Measurements from ENCODE around the gene RASA3.
"Not testable (repeated sequence)": the region's sequence is repeated elsewhere in the genome, so short reads cannot be mapped to it uniquely, and the experiment has no call there.

The RASA3 gene

DNA sequence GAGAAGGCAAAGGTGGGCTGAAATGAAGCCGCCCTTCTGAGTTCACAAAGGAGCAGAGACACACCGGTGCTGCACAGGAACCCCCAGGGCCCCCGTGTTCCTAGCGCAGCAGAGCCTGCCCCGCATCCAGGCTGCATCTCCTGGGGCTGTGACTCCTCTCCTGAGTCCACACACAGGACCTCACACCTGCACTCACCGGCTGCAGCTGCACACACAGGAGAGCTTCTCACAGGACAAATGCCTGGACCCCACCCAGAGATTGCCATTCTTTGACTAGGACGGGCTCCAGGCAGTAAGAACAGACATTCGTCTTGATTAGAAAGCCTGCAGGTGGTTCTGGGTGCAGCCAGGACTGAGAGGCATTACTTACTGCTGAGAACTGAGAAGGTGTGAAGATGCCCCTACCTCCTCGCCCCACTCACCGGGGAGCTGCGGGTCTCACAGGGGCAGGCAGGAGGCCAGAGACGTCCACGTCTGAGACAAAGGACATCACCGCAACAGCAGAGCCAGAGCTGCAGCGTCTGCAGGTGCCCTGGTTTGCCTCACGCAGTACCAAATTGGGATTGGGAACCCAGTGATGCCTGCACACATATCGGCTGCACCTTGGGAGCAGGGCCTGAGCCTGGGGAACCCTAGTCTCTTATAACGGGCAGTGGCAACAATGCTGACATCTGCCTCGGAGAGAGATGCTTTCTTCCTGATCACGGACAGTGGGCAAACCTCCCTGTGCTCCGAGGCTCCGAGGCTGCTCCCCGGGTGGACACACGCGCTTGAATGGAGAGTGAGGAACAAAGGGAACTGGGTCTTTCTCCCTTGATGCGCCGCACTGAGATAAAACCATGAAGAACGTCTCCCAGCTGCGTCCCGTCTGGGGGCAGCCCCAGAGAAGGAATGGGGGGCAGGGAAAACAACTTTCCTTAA, 50.4 kb downstream of the RASA3 start:
- no peak for DNase-seq (ENCODE audit: low spot score)

DNA sequence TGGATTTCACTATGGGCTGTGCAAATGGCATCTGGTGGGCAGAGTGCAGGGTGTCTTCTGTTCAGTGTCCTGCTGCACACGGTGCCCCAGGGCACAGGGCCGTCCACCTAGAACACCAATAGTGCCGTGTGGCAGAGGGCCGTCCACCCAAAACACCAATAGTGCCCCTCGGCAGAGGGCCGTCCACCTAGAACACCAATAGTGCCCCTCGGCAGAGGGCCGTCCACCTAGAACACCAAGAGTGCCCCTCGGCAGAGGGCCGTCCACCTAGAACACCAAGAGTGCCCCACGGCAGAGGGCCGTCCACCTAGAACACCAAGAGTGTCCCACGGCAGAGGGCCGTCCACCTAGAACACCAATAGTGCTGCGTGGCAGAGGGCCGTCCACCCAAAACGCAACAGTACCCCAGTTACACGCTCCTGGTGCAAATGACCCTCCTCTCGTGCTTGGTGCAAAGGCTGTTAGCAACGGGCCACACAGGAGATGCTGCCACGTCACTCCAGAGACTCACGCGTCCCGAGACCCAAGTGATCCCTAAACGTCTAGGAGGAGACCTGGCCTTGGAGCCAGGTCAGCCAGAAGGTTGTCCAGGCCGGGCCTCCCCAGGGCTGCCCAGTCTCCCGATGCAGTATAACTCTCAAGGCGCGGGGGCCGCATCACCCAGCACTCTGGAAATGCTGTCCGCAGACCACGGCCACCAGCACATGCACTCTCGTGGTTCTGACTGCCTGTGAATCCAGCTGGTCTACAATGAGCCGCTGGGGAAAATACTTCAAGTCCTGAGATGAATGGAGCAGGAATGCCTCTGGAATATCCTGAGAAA, 51.5 kb downstream of the RASA3 start:
- no peak for DNase-seq (ENCODE audit: low spot score)

DNA sequence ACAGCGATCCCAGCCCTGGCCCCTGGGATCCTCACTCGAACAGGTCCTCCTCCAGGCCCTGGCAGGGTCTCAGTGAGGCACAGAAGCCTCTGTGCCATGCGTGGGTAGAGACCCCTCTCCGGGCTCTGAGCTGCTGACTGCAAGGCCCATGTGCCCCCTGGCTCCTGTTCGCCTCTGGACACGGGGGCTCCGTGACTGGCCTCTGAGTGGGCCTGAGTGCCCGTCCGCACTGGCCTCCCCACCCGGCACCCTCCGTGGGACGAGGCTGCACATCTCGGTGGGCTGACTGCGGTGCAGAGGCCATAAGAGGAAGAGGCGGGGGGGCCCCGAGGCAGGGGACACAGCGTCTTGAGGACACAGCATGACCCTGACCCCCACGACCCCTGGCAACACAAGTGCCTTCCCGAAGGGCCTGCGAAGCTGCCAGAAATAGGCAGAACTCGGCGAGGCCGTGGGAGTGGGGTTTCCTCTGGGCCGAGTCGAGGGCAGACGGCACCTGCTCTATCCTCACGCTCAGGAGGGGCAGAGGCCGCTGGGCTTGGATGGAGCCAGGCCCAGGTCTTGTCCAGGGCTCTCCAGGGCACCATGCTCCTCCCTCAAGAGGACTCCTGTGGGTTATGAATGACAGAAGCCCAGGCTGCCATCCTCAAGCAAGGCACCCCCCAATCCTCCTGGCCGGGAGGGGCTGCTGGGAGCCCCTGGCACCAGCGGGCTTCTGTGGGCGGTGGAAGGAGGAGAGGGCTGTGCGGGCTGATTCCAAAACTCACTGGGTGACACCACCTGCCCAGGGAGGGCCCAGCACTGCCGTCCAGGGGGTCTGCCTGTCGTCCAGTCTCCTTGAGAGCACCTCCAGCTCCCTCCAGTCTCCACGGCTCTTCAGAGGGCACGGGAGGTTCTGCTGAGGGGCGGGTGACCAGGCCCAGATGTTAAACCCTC, 52.6 kb downstream of the RASA3 start:
- DNase-seq (ENCODE audit: low spot score), result no peak

DNA sequence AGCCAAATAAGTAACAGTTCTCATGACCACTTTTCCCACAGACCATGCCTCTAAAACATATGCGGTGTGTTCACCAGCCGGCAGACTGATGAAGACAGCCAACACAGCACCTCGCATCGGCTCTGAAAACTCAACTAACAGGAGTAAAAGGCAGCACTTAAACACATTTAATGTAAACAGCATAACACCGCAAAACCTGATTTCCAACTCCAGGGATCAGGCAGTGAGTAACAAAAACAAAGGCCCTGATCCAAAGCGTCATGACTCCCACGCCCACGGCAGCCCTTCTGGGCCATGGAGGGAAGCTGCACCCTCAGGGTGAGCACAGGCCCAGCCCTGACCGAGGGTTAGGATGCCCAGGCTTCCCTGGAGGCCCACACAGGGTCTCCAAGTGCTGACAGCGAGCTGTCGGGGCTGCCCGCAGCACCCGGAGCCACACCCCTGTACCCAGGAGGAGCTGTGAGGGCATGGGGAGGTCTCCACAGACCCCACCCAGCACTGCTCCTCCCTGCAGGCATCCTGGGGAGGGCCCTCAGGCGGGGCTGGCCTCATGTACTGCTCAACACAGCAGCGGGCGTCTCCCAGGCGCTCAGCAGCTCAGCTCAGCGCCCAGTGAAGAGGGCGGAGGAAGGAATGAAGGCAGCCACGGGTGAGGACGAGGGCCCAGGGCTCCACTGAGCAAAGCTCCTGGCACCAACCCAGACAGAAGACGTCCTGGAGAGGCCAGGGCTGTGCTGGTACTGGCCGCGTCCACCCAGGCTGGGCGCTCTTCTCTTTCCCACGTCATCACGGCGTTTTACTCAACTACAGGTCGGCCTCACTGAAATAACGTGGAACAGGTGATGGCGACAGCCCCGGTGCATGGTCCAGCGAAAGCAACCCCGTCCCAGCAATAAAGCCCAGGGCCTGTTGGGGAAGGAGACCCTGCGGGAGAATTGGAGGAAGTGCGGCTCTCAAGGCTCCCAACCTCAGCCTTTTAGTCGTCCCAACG, 53.7 kb downstream of the RASA3 start:
- no peak for DNase-seq (ENCODE audit: low spot score)

DNA sequence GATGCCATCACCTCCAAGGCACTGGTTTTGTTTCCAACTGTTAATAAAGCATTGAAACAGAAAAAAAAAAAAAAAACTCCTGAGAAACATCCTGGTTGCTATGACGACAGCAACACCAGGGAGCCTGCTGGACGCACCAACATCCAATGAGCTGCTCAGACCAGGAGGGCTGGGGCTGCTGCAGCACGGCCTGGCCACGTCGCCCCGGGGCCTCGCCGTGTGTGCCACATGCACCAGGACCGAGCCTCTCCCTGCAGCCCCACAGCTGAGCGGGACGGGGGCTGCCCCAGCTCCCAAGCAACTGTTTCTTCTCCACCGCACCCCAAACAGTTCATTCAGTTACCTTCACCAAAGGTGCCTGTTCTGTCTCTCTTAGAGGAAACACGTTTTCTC, 54.5 kb downstream of the RASA3 start:
- DNase-seq (ENCODE audit: low spot score), result no peak

DNA sequence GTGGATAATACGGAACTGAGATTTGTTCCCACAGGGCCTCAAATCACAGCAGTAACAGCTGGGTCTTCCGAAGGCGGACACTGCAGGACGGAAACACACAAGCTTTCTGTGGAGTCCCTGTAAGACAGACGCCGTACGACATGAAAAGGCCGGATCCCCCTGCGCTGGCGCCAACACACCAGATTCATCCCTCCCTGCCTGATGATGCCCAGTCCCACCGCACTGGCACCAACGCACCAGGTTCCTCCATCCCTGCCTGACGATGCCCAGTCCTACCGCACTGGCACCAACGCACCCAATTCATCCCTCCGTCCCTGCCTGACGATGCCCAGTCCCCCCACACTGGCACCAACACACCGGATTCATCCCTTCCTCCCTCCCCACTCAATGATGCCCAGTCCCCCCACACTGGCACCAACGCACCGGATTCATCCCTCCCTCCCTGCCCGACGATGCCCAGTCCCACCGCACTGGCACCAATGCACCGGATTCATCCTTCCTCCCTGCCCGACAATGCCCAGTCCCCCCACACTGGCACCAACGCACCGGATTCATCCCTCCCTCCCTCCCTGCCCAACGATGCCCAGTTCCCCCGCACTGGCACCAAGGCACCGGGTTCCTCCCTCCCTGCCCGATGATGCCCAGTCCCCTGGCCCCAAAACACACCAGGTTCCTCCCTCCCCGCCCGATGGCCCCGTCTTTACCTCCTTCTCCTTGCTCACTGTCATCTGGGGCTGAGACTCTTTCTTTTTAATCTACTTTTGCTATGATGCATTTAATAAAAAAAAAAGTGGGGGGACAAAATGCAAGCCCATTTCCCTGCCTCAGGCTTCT, 55.1 kb downstream of the RASA3 start:
- DNase-seq (ENCODE audit: low spot score), result no peak

DNA sequence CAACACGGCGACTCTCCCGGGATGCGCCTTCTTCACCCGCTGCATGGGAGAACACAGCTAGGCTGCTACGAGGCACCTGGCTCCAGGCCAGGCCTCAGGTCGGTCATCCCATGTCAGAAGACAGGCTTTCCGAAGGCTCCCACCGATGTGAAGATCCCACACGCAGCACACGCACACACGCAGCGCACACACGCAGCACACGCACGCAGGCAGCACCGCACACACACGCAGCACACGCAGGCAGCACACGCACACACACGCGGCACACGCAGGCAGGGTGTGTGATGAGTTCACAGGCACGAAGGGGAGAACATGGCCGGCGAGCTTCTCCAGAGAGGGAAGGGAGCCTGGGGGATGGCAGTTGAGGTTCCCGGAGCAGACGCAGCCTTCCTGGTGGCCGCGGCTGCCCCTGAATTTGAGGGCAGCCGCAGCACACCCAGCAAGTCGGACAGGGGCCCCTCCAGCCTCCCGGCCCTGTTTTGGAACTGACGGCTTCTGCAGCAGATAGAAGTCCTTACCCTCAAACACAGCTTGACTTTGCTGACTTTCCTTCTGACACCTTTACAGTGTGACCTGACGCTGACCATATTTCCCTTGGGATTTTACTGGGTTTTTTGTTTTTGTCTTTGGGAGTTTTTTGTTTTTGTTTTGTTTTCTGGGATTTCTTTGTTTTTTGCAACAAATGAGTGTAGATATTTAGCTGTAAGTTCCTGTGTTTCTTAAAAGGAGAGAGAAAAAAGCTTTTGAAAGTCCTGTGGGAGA, 55.9 kb downstream of the RASA3 start:
- no peak for DNase-seq (ENCODE audit: low spot score)

DNA sequence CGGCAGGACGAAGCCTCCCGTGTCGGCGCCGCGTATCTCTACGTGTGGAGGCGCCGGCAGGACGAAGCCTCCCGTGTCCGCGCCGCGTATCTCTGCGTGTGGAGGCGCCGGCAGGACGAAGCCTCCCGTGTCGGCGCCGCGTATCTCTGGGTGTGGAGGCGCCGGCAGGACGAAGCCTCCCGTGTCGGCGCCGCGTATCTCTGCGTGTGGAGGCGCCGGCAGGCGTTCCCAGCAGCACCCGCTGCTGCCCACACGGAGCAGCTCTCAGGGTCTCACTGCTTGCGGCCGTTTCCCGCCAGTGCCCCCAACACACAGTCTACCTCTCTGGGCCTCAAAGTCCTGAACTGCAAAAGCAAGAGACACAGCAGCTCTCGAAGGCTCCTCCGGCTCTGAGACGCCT, 56.6 kb downstream of the RASA3 start:
- DNase-seq (ENCODE audit: low spot score), result not testable (repeated sequence)

DNA sequence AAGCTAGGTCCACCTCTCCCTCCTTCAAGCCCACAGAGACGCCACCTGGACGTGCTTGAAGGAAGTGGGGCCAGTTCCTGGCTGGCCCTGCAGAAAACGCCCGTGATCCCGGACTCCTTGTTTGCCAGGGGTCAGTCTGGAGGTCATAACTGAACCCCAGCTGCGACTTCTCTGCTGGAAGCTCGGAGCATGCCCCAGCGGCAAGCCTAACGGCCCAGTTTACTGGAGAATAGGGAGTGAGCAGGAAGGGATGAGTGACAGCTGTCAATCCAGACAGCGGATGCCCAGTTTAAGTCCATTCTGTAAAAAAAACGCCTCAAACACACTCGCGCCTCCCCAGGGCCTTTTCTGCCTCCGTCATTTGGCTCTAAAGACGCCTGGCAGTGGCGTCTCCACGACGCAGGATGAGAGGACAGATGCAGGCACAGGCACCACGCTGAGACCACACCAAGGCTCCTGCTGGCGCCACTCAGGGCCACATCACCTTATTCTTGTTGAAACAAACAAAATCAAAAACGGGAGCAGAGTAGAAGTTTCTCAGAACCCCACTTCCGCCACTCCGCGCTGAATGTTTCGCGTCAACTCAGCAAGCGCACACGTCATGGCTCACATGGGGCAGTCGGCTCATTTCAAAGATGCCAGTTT, 57.6 kb downstream of the RASA3 start:
- DNase-seq (ENCODE audit: low spot score), result no peak

DNA sequence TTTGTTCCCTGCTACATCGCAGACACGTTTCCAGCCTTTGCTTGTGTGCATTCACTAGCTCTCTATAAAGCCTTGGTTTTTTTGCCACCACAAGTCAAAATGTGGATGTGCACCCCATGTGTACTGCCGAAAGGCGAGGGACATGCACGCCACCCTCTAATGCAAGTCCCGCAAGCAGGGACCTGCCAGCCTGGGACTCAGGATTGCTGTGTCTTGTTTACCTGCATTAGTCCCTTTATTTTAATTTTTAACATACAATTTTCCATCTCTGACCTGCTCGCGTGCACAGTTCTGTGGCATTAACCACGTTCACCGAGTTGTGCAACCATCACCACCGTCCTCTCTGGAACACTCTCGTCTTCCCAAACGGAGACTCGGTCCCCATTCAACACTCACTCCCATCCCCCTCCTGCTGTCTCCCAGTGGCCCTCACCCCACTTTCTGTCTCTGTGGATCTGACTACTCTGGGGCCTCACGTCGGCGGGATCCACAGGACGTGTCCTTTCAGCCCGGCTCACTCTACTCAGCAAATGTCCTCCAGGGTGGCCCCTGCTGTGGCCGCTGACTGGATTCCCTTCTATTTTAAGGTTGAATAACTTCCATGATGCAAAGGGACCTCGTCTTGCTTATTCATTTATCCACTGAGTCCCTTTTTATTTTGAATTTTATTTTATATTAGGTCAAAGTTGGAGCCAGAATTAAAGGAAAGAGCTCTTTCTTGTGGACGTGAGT, 58.4 kb downstream of the RASA3 start:
- no peak for DNase-seq (ENCODE audit: low spot score)

DNA sequence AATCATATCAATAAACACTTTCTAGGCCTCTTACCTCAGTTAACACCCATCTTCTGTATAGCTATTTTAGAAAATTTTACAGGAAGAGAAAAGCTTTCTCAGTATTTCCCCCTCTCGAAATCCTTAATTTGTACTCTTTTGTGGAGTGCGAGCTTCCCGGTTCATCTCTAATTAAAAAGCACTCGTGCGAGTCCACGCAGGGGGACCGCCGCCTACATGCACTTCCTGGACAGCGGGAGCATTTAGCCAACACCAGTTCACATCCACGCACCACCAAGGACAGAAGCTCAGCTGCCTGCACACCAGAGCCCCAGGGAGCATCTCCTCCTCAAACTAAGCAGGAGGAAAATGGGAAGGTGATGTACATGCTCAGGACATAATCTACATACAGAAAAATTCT, 60.0 kb downstream of the RASA3 start:
- no peak for DNase-seq (ENCODE audit: low spot score)

DNA sequence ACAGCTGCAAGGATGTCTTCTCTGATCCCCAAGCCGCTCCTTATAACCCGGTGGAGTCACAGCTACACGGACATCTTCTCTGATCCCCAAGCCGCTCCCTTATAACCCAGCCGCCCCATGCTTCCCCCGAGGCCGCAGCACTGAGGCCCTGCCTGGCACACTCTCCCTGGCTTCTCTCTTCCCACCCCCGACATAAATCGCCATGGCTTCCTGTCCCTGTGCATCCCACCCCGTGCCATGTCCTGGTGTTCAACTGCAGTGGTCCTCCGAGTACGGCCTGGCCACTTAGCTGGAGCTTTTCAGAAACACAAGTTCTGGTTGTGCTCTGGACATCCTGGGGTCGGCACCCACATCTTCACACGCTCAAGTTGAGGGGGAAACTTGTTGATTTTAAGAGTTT, 60.4 kb downstream of the RASA3 start:
- DNase-seq (ENCODE audit: low spot score), result no peak

DNA sequence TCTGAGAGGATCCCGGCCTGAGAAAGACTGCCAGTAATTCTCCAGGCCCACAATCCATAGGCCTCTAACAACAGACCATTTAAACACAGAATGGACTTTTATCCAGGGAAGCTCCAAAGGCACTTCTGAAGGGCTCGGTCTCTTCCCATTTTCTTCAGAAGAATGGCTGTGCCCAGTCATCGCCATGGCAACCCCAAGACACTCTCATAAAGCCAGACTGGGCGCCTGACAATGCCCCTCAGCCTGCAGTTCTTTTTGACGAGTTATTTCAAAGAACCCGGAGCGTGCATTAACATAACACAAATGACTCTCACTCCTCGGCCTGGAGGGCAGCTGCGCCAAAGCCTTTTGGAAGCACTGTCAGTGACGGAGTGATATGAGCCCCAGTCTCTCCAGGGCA, 61.0 kb downstream of the RASA3 start:
- peak; percentile 54 for DNase-seq (ENCODE audit: low spot score)

DNA sequence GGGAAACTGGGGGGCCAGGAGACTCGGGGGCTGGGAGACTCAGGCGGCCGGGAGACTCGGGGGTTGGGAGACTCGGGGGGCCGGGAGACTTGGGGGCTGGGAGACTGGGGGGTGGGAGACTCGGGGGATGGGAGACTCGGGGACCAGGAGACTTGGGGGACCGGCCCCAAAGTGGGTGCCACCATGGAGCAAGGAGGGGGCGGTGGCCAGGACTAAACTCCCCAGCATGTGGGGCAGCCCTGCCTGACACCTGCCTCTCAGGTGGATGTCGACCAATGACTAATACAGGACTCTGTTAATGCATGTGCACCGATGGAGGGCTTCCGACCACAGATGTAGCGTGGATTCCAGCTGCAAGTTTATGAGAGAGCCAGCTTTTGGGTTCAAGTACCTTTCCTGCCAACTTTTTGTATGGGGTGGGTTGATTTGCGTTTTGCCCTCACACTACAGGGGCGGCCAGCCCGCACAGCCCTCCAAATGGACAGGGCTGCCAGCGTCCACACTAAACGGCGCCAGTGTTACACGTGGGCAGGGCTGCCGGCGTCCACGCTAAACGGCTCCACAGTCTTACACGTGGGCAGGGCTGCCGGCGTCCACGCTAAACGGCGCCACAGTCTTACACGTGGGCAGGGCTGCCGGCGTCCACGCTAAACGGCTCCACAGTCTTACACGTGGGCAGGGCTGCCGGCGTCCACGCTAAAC, 62.2 kb downstream of the RASA3 start:
- DNase-seq (ENCODE audit: low spot score), result no peak

DNA sequence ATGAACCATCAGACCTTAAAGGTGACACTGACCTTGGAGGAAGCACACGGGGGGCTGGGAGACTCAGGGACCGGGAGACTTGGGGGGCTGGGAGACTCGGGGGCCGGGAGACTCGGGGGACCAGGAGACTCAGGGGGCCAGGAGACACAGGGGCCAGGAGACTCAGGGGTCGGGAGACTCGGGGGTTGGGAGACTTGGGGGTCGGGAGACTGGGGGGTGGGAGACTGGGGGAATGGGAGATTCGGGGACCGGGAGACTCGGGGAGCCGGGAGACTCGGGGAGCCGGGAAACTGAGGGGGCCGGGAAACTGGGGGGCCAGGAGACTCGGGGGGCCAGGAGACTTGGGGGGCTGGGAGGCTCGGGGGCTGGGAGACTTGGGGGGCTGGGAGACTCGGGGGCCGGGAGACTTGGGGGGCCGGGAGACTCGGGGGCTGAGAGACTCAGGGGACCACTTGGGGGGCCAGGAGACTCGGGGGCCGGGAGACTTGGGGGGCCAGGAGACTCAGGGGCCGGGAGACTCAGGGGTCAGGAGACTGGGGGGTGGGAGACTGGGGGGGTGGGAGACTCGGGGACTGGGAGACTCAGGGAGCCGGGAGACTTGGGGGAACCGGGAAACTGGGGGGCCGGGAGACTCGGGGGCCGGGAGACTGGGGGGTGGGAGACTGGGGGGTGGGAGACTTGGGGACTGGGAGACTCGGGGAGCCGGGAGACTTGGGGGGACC, 62.9 kb downstream of the RASA3 start:
- DNase-seq (ENCODE audit: low spot score), result no peak

DNA sequence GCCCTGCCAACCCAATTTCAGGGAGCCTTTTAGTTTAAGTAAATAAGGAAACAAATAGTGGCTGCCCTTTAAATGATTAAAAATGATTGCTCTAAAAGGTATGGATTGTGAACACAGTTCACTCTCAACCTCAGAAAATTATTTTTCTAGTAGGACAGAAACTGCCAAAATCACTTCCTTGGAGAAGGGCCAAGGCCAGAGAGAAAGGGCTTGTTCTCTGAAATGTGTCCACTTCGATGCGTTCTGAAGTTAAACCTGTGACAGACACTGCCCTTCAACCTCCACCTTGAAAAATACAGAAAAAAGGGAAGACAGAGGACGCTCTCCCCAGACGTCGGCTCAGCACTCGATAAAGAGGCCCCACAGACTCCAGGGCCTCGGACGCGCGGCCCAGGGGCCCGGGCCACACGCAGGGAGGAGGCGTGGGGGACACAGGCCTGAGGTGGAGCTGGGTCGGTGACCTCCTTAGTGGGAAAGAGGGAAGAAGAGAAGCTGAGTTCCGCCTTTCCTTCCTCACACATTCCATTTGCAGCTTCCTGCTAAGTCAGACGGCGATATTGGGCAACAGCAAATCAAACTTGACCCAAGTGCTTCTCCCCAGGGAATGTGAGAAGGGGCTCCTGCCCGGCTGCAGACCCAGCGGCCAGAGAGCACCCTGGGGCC, 63.6 kb downstream of the RASA3 start:
- peak; percentile 54 for DNase-seq (ENCODE audit: low spot score)
